Measurements from ENCODE around the gene MMP14. TPM values are rescaled to one million over a fixed set of nuclear protein-coding genes. Genes with fewer than 3 reads are reported as not detected.
"Not testable (repeated sequence)": the region's sequence is repeated elsewhere in the genome, so short reads cannot be mapped to it uniquely, and the experiment has no call there.

MMP14 gene
- total RNA-seq, 4 donors from 2014 or later: 66.6 to 233 (median 172) TPM

DNA sequence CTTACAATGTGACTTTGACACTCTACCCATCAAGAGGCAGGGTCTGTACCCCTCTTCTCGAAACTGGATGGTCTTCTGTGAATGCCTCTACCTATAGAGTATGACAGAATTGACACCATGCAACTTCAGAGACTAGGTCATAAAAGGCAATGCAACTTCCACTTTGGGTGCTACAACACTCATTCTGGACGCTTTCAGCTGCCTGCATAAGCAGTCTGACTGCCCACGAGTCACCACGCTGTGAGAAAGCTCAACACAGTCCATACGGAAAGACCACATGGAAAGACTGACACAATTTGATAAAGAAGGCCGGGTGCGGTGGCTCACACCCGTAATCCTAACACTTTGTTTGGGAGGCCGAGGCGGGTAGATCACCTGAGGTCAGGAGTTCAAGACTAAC lies 36.0 kb upstream of the MMP14 start:
- Histone ChIP-seq H3K9me3 (no peaks in the 10 kb centered on the region), H3K27ac (no peak overlapping the region), H3K27me3 (no peaks in the 10 kb centered on the region), H3K4me3 (no peak overlapping the region), H3K36me3 (no peaks in the 10 kb centered on the region), H3K4me1 (no peaks in the 10 kb centered on the region)
- no peak for DNase-seq
- TF ChIP-seq POLR2A (IDR thresholded peaks at IDR 0.05): no peak
- TF ChIP-seq, protein P1, sequence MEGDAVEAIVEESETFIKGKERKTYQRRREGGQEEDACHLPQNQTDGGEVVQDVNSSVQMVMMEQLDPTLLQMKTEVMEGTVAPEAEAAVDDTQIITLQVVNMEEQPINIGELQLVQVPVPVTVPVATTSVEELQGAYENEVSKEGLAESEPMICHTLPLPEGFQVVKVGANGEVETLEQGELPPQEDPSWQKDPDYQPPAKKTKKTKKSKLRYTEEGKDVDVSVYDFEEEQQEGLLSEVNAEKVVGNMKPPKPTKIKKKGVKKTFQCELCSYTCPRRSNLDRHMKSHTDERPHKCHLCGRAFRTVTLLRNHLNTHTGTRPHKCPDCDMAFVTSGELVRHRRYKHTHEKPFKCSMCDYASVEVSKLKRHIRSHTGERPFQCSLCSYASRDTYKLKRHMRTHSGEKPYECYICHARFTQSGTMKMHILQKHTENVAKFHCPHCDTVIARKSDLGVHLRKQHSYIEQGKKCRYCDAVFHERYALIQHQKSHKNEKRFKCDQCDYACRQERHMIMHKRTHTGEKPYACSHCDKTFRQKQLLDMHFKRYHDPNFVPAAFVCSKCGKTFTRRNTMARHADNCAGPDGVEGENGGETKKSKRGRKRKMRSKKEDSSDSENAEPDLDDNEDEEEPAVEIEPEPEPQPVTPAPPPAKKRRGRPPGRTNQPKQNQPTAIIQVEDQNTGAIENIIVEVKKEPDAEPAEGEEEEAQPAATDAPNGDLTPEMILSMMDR (IDR thresholded peaks at IDR 0.05): no peak
- intact Hi-C loops (cut with DNase I; ENCODE audit: low total_unique reads): no loop called here

DNA sequence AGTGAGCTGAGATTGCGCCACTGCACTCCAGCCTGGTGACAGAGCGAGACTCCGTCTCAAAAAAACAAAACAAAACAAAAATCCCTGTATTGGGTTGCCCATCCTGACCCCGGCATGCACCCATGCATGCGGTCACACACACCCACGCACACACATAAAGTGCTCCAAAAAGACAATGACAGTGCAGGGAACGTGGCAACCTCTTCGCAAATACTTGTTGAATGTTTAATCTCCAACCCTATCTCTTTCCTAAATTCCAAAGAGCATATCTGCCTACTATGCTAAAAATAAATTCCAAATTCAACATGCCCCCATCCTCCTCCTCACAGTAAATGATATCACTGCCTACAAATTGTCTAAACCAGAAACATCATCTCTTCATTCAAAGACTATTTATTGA lies 34.7 kb upstream of the MMP14 start:
- Histone ChIP-seq H3K27me3 (no peaks in the 10 kb centered on the region), H3K4me3 (no peak overlapping the region), H3K27ac (no peak overlapping the region), H3K36me3 (no peaks in the 10 kb centered on the region), H3K4me1 (no peaks in the 10 kb centered on the region), H3K9me3 (no peaks in the 10 kb centered on the region)
- TF ChIP-seq, protein P1 (IDR thresholded peaks at IDR 0.05): no peak
- no peak for TF ChIP-seq POLR2A (IDR thresholded peaks at IDR 0.05)
- intact Hi-C loops (cut with DNase I; ENCODE audit: low total_unique reads): no loop called here
- DNase-seq: no peak

DNA sequence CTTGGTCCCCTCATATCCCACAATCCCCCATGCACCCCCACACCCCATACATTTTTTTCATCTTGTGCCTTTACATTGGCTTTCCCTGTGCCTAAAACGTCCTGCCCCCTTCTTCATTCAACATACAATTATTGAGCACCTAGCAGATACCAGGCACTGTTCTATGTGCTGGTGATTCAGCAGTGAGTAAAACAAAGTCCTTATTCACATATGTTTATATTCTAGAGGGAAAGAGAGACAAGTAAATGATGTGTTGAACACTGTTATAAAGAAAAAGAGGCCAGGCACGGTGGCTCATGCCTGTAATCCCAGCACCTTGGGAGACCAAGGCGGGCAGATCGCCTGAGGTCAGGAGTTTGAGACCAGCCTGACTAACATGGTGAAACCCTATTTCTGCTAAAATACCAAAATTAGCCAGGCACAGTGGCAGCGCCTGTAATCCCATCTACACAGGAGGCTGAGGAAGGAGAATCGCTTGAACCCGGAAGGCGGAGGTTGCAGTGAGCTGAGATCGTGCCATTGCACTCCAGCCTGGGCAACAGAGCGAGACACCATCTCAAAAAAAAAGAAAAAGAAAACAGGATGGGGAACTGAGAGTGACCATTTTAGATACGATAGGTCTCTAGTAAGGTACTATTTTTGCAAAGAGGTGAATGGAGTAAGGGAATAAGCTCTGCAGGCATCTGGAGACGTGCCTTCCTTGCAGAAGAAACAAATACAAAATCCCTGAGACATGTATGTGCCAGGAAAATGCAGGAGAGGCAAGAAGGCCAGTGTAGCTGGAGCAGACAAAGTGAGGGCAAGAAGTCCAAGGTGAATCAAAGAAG lies 33.3 kb upstream of the MMP14 start:
- no peaks in the 10 kb centered on the region for H3K4me1 ChIP-seq
- H3K4me3 ChIP-seq: no peak overlapping the region
- no peak for DNase-seq
- intact Hi-C loops (cut with DNase I; ENCODE audit: low total_unique reads): no loop called here
- TF ChIP-seq, protein P1 (IDR thresholded peaks at IDR 0.05): no peak
- no peak for TF ChIP-seq POLR2A (IDR thresholded peaks at IDR 0.05)
- H3K27ac ChIP-seq: no peak overlapping the region
- H3K36me3 ChIP-seq: no peaks in the 10 kb centered on the region
- no peaks in the 10 kb centered on the region for H3K9me3 ChIP-seq
- no peaks in the 10 kb centered on the region for H3K27me3 ChIP-seq

DNA sequence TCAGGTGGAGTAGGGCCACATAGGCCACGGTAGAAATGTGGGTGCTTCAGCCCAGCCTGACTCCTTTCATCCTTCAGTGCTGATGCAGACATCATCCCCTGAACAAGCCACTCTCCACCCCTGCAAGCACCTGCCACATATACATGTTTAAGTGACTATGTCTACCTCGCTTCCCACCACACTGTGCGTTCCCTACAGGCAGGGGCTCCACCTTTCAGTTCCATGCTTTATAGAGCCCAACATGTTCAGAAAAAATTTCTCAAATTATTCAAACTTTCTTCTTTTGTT lies 32.8 kb upstream of the MMP14 start:
- intact Hi-C loops (cut with DNase I; ENCODE audit: low total_unique reads): no loop called here
- H3K9me3 ChIP-seq: no peaks in the 10 kb centered on the region
- H3K27me3 ChIP-seq: no peaks in the 10 kb centered on the region
- no peak overlapping the region for H3K27ac ChIP-seq
- H3K36me3 ChIP-seq: no peaks in the 10 kb centered on the region
- TF ChIP-seq POLR2A (IDR thresholded peaks at IDR 0.05): no peak
- TF ChIP-seq, protein P1 (IDR thresholded peaks at IDR 0.05): no peak
- H3K4me1 ChIP-seq: no peaks in the 10 kb centered on the region
- no peak for DNase-seq
- no peak overlapping the region for H3K4me3 ChIP-seq

DNA sequence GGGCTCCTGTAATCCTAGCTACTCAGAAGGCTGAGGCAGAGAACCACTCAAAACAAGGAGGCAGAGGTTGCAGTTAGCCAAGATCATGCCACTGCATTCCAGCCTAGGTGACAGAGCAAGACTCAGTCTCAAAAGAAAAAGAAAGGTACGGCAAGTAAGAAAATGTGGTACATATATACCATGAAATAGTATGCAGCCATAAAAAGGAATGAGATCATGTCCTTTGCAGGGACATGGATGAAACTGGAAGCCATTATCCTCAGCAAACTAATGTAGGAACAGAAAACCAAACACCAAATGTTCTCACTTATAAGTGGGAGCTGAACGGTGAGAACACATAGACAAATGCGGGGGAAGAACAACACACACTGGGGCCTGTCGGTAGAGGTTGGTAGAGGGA lies 31.1 kb upstream of the MMP14 start:
- H3K4me3 ChIP-seq; DNase-seq; H3K4me1 ChIP-seq; intact Hi-C loops (cut with DNase I; ENCODE audit: low total_unique reads); H3K36me3 ChIP-seq; H3K27ac ChIP-seq; H3K27me3 ChIP-seq; H3K9me3 ChIP-seq: not testable (repeated sequence)
